Epidermal melanocyte (primary cell): ENCODE results near the gene SPDYE16.
"Not testable (repeated sequence)": the region's sequence is repeated elsewhere in the genome, so short reads cannot be mapped to it uniquely, and the experiment has no call there.

Experiments
- DNase-seq: peaks from one replicate; pipeline ENCODE4 v3.0.0; 2011; ENCODE audit warnings: low spot score; ENCODE audit not compliant: insufficient read length

SPDYE16 gene

GRCh38 chr7:76505168-76506080 lies 37.7 kb downstream of the SPDYE16 start:
- DNase-seq: no peak

DNA sequence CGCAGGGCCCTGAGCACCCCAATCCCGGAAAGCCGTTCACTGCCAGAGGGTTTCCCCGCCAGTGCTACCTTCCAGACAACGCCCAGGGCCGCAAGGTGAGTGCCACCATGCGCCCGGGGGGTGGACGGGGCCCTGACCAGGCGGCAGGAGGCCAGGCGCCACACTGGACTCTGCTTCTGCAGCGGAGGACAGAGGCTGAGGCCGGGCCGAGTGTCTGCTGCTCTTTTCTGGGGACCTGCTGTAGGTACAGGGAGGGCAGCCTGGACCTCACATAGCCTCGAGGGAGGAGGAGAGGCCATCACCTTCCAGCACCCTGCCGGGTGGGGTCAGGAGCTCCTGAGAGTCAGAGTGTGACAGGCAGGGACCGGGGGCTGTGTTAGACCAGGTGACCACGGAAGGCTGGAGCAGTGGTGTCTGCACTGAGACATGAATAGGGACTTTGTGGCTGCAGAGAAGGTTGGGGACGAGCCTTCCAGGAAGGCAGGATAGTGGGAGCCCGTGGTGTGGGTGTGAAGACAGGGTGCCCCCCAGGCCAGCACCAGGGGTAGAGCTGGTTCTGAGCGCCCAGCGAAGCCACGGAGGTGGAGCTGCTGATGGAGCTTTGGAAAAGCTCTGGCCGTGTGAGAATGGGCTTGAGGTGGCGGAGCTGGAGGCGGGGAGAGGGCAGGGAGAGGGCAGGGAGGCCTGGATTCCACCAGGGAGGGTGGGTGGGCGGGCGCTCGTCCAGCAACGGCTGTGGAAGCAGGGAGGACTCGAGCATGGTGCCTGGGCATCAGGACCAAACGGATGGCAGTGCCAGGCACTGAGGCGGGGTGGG lies 38.5 kb downstream of the SPDYE16 start:
- not testable (repeated sequence) for DNase-seq

DNA sequence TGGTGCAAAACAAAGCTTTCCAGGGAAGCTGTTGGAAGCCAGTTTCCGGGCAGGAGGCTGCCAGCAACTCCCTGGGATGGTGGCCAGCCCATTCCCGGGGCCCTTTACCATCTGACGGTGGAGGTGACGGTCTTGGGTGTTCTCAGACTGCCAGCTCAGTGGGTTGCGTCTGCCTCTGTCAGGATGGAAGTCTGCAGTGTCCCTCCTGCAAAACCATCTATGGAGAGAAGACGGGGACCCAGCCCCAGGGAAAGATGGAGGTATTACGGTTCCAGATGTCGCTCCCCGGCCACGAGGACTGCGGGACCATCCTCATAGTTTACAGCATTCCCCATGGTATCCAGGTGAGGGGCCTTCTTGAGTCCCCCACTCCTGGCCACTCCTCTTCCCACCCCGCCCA lies 39.9 kb downstream of the SPDYE16 start:
- DNase-seq: not testable (repeated sequence)

GRCh38 chr7:76502836-76503235 lies 40.3 kb downstream of the SPDYE16 start:
- DNase-seq: not testable (repeated sequence)

GRCh38 chr7:76502224-76502623 lies 40.9 kb downstream of the SPDYE16 start:
- not testable (repeated sequence) for DNase-seq

DNA sequence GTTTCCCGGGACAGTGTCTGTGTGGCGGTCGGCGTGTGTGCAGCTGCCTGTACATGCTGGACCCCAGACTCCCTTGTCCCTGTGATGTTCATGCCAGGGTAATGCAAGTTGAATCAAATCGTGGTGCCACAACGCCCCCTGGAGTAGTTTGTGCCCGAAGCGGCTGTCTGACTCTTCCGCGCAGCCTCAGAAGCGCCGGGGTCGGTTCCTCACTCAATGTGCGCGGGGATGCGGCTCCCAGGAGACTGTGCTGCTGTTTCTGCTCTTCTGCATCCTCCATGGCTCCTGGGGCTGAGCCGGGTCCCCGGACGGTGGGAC lies 43.2 kb downstream of the SPDYE16 start:
- DNase-seq: not testable (repeated sequence)

DNA sequence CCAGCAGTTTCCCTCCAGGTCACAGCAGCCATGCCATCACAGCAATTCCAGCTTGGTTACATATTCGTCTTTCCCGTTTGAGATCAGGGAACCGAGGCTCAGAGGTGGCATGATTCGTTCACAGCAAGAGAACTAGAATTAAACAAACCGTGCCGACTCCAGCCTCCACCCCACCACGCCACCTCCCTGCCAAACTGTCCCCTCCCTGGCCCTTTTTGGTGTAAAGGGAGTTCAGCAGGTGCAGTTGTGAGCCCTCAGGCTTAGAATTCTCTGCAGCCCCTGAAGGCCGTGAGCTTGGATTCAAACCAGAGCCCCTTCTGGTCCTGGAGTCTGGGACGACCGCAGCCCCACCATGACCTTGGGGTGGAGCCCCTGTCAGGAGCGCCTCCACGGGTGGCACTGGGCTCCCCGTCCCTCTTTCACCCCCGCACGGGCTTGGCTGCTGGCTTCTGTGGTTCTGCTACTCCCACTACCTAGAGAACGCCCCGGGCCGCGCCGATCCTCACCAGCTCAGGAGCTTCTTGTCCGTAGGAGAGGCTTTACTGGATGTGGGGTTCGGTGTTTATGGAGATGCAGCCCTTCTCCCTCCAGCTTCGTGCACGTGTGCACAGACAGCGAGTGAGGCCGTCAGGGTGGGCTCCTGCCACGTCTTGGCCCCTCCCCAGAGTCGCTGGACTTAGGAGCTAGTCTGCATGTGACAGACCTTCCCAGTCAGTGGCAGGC lies 43.7 kb downstream of the SPDYE16 start:
- DNase-seq: not testable (repeated sequence)

- DNase-seq: not testable (repeated sequence)
Measured at GRCh38 chr7:76498583-76499200, 44.4 kb downstream of the SPDYE16 start.

DNA sequence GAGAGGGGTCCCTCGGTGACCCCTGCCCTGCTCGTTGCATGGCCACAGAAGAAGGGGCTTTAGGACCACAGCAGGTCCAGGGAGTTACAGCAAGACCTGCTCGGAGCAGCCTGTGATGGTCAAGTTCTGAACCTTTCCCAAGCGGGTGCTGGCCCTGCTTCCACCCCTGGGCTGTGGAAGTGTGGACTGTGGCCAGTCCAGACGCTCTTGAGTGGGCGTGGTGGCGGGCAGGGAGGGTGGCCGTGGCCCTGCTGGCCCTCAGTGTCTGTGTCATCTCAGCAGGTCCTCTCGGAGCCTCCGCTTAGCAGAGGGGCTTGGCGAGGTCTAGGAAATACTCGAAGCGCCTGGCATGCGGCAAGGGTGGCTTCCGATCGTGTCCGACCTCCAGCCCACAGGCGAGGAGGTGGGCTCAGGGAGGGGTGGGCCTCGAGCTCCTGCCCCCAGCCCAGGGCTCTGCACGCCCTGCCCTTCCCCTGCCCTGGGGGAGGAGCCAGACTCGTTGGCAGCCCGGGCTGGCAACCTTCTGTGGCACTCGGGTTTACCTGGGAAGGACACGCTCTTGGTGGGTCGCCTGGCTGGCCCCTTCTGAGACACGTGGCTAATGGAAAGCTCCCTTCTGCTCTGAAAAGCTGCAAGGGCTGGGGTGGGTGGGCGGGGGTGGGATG lies 45.0 kb downstream of the SPDYE16 start:
- not testable (repeated sequence) for DNase-seq

- not testable (repeated sequence) for DNase-seq
Measured at GRCh38 chr7:76495717-76496116, 47.4 kb downstream of the SPDYE16 start.

DNA sequence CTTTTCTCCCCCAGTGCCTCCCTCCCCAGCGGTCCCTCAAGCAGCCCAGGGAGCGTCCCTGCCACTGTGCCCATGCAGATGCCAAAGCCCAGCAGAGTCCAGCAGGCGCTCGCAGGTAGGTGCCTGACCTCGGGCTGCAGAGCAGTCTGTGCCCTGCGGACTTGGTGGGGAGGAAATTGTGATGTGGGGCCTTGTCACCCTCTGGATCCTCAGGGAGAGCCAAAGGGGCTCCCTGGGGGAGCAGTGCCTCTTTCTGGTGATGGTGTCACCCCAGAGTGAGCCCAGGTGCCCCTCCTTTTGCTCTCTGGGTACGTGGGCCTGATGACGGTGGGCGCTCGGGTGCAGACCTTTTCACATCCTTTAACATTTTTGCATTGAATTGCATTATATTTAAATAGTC lies 51.0 kb downstream of the SPDYE16 start:
- DNase-seq: not testable (repeated sequence)

- not testable (repeated sequence) for DNase-seq
Measured at GRCh38 chr7:76487969-76488368, 55.1 kb downstream of the SPDYE16 start.

DNA sequence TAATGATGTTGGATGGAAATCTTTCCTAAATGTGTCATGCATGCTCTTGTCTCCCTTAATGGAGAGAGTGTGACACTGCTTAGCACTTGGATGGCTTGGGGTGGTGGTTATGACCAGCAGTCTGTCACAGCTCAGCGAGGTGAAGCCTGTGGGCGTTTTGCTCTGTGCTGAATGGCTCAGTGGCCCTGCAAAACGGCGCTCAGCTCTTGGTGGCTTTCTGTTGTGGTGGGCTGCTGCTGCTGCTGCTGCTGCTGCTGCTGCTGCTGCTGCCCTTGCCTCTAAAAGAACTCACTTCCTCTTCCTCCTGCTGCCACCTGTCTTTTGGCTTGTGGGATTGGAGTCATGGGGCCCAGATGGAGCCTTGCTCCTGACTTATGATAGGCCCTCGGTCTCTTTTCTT lies 56.5 kb downstream of the SPDYE16 start:
- DNase-seq: not testable (repeated sequence)

DNA sequence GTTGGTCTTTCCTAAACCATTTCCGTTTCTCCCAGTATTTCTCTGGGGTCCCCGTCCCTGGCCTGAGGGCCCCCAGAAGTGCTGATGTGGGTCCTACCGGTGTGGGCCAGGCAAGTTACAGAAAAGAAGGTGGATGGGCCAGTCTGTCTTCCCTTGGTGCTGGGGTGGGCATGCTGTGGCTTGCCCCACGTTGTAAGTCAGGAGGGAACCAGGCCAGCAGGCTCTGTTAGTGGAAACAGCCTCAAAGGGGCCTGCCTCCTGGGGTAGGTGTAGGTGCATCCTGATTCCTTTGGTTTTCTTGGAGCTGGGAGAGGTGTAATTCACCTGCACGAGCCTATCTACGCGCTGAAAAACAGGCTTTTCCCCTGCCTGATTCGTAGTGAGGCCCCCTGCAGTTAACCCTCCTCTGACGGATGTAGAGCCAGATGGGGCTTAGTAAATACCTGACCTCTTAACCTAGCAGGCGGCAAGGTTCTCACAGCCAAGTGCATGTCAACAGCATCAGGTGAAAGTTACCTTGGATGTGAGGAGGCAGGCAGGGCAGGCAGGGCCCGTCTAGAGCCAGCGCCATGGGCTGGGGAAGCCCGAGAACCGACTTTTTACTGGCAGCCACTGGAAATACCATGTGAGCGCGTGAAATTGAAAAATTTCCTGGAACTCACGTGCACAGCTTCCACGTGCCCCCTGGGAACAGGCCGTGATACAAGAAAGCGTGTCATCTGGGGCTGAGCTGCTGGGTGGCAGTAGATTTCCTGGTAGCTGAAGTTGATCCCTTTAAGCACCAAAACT lies 57.1 kb downstream of the SPDYE16 start:
- not testable (repeated sequence) for DNase-seq

DNA sequence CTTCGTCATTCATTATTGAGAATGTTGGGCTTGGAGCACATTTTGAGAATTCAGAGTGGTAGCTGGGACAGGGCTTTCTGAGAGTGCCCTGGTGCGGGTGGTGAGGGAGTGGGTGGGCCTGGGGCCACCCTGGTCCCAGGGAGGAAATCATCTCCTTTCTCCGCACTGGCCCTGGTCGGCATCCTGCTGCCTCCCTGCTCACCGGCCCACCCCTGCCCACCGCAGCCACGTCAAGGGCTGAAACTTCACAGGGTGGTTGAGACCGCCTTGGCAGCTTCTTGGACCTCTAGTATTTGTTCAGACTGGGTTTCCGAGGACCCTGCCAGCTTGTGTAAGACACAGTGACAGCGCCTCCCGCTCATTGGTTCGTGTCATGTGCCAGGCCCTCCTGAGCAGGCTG lies 58.6 kb downstream of the SPDYE16 start:
- not testable (repeated sequence) for DNase-seq

- DNase-seq: not testable (repeated sequence)
Measured at GRCh38 chr7:76483081-76483480, 60.0 kb downstream of the SPDYE16 start.

DNA sequence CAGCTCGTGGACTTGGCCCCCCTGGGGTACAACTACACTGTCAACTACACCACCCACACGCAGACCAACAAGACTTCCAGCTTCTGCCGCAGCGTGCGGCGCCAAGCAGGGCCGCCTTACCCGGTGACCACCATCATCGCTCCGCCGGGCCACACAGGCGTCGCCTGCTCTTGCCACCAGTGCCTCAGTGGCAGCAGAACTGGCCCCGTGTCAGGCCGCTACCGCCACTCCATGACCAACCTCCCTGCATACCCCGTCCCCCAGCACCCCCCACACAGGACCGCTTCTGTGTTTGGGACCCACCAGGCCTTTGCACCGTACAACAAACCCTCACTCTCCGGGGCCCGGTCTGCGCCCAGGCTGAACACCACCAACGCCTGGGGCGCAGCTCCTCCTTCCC lies 60.4 kb downstream of the SPDYE16 start:
- not testable (repeated sequence) for DNase-seq
